Spleen (tissue), 7 donors: ENCODE data around the gene PLB1.

Source experiments
- POLR2A ChIP-seq, 3 donors: fragments of 450-650 bp; IDR thresholded peaks; one replicate each; pipeline ENCODE4 v1.5.1; 2017; ENCODE audit warnings: antibody characterized with exemption in 3 of 3, mild to moderate bottlenecking in 1 of 3
- TF ChIP-seq, protein P1 (sequence below), 11 experiments: fragments of 200-600 bp in 7 of 11; fragments of 450-650 bp in 4 of 11; sonication (generic) in 4 of 11; IDR thresholded peaks in 8 of 11; conservative IDR thresholded peaks in 3 of 11; 1 replicate in 7 of 11; 2 replicates in 4 of 11; pipeline versions ENCODE4 v1.4.0 to v1.8.0; 2016 to 2021; ENCODE audit warnings: antibody characterized with exemption in 11 of 11, inconsistent platforms in 4 of 11, mild to moderate bottlenecking in 1 of 11
- donor health status: DM: no; HTN: no; CAD: no; lungs with moderate emphysema.
- donor health status: DM: no; HTN: no; CAD: no.
- donor health status: DM: no; HTN: no; CAD: no.

DNA sequence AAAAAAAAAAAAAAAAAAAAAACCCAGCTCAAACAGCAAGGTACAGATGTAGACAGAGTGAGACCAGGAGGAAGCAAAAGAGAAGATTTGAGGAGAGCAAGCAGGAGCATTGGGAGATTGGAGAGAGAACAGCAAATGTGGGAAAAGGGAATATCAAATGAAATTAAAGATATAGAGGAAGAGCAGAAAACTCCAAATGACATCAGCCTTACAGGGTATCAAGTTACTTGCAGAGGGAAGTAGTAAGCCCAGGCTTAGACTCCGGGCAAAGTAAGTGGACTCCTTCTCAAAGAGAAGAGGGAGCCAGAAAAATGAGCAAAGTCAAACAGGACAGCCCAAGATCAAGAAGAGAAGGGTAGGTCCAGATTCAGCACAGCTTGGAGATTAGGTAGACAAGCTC, 162.5 kb downstream of the PLB1 start:
- TF ChIP-seq POLR2A (IDR thresholded peaks at IDR 0.05) = no peak
- TF ChIP-seq, protein P1, sequence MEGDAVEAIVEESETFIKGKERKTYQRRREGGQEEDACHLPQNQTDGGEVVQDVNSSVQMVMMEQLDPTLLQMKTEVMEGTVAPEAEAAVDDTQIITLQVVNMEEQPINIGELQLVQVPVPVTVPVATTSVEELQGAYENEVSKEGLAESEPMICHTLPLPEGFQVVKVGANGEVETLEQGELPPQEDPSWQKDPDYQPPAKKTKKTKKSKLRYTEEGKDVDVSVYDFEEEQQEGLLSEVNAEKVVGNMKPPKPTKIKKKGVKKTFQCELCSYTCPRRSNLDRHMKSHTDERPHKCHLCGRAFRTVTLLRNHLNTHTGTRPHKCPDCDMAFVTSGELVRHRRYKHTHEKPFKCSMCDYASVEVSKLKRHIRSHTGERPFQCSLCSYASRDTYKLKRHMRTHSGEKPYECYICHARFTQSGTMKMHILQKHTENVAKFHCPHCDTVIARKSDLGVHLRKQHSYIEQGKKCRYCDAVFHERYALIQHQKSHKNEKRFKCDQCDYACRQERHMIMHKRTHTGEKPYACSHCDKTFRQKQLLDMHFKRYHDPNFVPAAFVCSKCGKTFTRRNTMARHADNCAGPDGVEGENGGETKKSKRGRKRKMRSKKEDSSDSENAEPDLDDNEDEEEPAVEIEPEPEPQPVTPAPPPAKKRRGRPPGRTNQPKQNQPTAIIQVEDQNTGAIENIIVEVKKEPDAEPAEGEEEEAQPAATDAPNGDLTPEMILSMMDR (IDR thresholded peaks at IDR 0.05 in 8 of 11, conservative IDR thresholded peaks at IDR 0.05 in 3 of 11) = no peak
